A673 (cell line): ENCODE measurements around the gene ZCCHC24. TPM values are rescaled to one million over a fixed set of nuclear protein-coding genes. Genes with fewer than 3 reads are reported as not detected.
"Not testable (repeated sequence)": the region's sequence is repeated elsewhere in the genome, so short reads cannot be mapped to it uniquely, and the experiment has no call there.

Experiments
- BruUV-seq: library from RNA; stranded (reverse); fragments of 400-500 nt; replicated peaks from 2 replicates; lab custom pipeline; 2021; lab: Mats Ljungman, UMichigan
- CTCF ChIA-PET: fragments of 300-600 bp; sonication (Branson Sonifier 250); formaldehyde crosslinking; loops from one replicate; lab custom pipeline; 2022; ENCODE audit warnings: antibody characterized with exemption; lab: Charles Lee
- POLR2A ChIA-PET: fragments of 300-600 bp; sonication (Branson Sonifier 250); formaldehyde crosslinking; loops from one replicate; lab custom pipeline; 2022; ENCODE audit warnings: antibody characterized with exemption; ENCODE audit not compliant: low non-redundant PET; lab: Charles Lee
- DNase-seq: peaks from one replicate; pipeline ENCODE4 v3.0.0-alpha.2; 2015; ENCODE audit warnings: low spot score
- H3K27ac ChIP-seq: fragments of 200-600 bp; sonication (generic); 2 replicates; pipeline ENCODE4 v1.5.1; 2016; ENCODE audit warnings: mixed run types, low read depth, mild to moderate bottlenecking, mixed read lengths, antibody characterized with exemption, low read length; ENCODE audit not compliant: poor library complexity, severe bottlenecking
- H3K27me3 ChIP-seq: fragments of 200-600 bp; sonication (generic); replicated peaks from 2 replicates; pipeline ENCODE4 v1.6.1; 2017; ENCODE audit warnings: mixed run types, low read depth, mild to moderate bottlenecking, mixed read lengths, antibody characterized with exemption, low read length; ENCODE audit not compliant: insufficient read depth, poor library complexity
- H3K36me3 ChIP-seq: fragments of 200-600 bp; sonication (generic); 2 replicates; pipeline ENCODE4 v1.6.1; 2016; ENCODE audit warnings: mixed run types, mild to moderate bottlenecking, mixed read lengths, antibody characterized with exemption, low read length; ENCODE audit not compliant: insufficient read depth, poor library complexity, severe bottlenecking
- H3K4me1 ChIP-seq: fragments of 200-600 bp; sonication (generic); 2 replicates; pipeline ENCODE4 v1.6.1; 2017; ENCODE audit warnings: mixed run types, mild to moderate bottlenecking, mixed read lengths, antibody characterized with exemption, low read length; ENCODE audit not compliant: insufficient read depth, poor library complexity, severe bottlenecking
- H3K4me3 ChIP-seq: fragments of 200-600 bp; sonication (generic); 2 replicates; pipeline ENCODE4 v1.5.1; 2016; ENCODE audit warnings: low read depth, mixed run types, mild to moderate bottlenecking, mixed read lengths, low read length; ENCODE audit not compliant: poor library complexity, severe bottlenecking
- H3K9me3 ChIP-seq: fragments of 200-600 bp; sonication (generic); 2 replicates; pipeline ENCODE4 v1.6.1; 2016; ENCODE audit warnings: mixed run types, low read depth, mild to moderate bottlenecking, mixed read lengths, antibody characterized with exemption, low read length; ENCODE audit not compliant: poor library complexity, severe bottlenecking
- CTCF ChIP-seq: fragments of 300-800, 200-600 bp; sonication (generic); conservative IDR thresholded peaks from 2 replicates; pipeline ENCODE4 v1.5.1; 2017; ENCODE audit warnings: low read depth, mild to moderate bottlenecking, antibody characterized with exemption, low read length, moderate library complexity, mixed read lengths
- EZH2 ChIP-seq: fragments of 200-600 bp; sonication (generic); IDR thresholded peaks from 2 replicates; pipeline ENCODE4 v1.6.1; 2017; ENCODE audit warnings: borderline replicate concordance, low read depth, mild to moderate bottlenecking, mixed read lengths, antibody characterized with exemption, low read length; ENCODE audit not compliant: poor library complexity, severe bottlenecking
- intact Hi-C: fragments of 100-400 bp; cut with micrococcal nuclease; formaldehyde crosslinking; loops from one replicate; pipeline ENCODE4 v1.10.0; 2022; ENCODE audit not compliant: unreplicated experiment
- total RNA-seq: library from RNA; stranded (reverse); gene quantifications from 2 replicates; pipeline ENCODE4 v1.2.3, GENCODE V29; 2021

ZCCHC24 gene
- total RNA-seq, 1 experiment from 2014 or later, result 9.8 TPM

GRCh38 chr10:79342295-79342761, 103.1 kb downstream of the ZCCHC24 start:
- intact Hi-C loops, result no loop called here
- POLR2A ChIA-PET, result interaction anchor here (0.6 kb wide), 1 partner anchor 737 kb away, joined by 3 read pairs; no protein-coding TSS in a partner anchor
- no peaks in the 10 kb centered on the region for H3K9me3 ChIP-seq
- no TSS peak for BruUV-seq
- H3K27ac ChIP-seq, result no peak overlapping the region
- no peak for DNase-seq
- H3K4me3 ChIP-seq, result no peak overlapping the region
- no peaks in the 10 kb centered on the region for H3K27me3 ChIP-seq
- no peaks in the 10 kb centered on the region for H3K4me1 ChIP-seq
- TF ChIP-seq CTCF (no peak), EZH2 (no peak)
- CTCF ChIA-PET, result no interaction called here
- H3K36me3 ChIP-seq, result no peaks in the 10 kb centered on the region

- Histone ChIP-seq H3K4me1 (no peaks in the 10 kb centered on the region), H3K4me3 (no peak overlapping the region), H3K27ac (no peak overlapping the region), H3K27me3 (no peaks in the 10 kb centered on the region), H3K36me3 (no peaks in the 10 kb centered on the region), H3K9me3 (no peaks in the 10 kb centered on the region)
- no TSS peak for BruUV-seq
- CTCF ChIA-PET, result no interaction called here
- intact Hi-C loops, result no loop called here
- TF ChIP-seq CTCF (no peak), EZH2 (no peak)
- DNase-seq, result no peak
- POLR2A ChIA-PET, result no interaction called here
These were observed 104.7 kb downstream of the ZCCHC24 start for GRCh38 chr10:79340646-79341244.

GRCh38 chr10:79339266-79339665, 106.2 kb downstream of the ZCCHC24 start:
- TF ChIP-seq EZH2 (no peak), CTCF (no peak)
- CTCF ChIA-PET, result no interaction called here
- H3K27me3 ChIP-seq, result no peaks in the 10 kb centered on the region
- no peaks in the 10 kb centered on the region for H3K4me1 ChIP-seq
- H3K36me3 ChIP-seq, result no peaks in the 10 kb centered on the region
- no peak for DNase-seq
- no peak overlapping the region for H3K27ac ChIP-seq
- no TSS peak for BruUV-seq
- no peaks in the 10 kb centered on the region for H3K9me3 ChIP-seq
- intact Hi-C loops, result no loop called here
- POLR2A ChIA-PET, result no interaction called here
- no peak overlapping the region for H3K4me3 ChIP-seq

GRCh38 chr10:79337783-79338469, 107.5 kb downstream of the ZCCHC24 start:
- intact Hi-C loops, DNase-seq, H3K9me3 ChIP-seq, H3K4me3 ChIP-seq, H3K27ac ChIP-seq, H3K4me1 ChIP-seq, H3K27me3 ChIP-seq, CTCF ChIA-PET, POLR2A ChIA-PET, BruUV-seq, H3K36me3 ChIP-seq: not testable (repeated sequence)
